ENCODE measurements around the gene NDUFB8.

Gene NDUFB8

GRCh38 chr10:100508691-100509150 lies 20.9 kb downstream of the NDUFB8 start:
- no peak for DNase-seq (ENCODE audit: low spot score)
- Histone ChIP-seq H3K4me3 (no peak overlapping the region), H3K27ac (no peak overlapping the region)
- TF ChIP-seq CTCF (IDR thresholded peaks at IDR 0.05): no peak

- H3K4me3 ChIP-seq: no peak overlapping the region
- H3K27ac ChIP-seq: no peak overlapping the region
- no peak for TF ChIP-seq CTCF (IDR thresholded peaks at IDR 0.05)
- no peak for DNase-seq (ENCODE audit: low spot score)
Observed at GRCh38 chr10:100508266-100508665, 21.4 kb downstream of the NDUFB8 start.

GRCh38 chr10:100507357-100507732 lies 22.3 kb downstream of the NDUFB8 start:
- no peak overlapping the region for H3K4me3 ChIP-seq
- no peak overlapping the region for H3K27ac ChIP-seq
- DNase-seq (ENCODE audit: low spot score): no peak
- no peak for TF ChIP-seq CTCF (IDR thresholded peaks at IDR 0.05)

GRCh38 chr10:100506596-100507356 lies 22.9 kb downstream of the NDUFB8 start:
- H3K4me3 ChIP-seq: no peak overlapping the region
- TF ChIP-seq CTCF (IDR thresholded peaks at IDR 0.05): no peak
- no peak for DNase-seq (ENCODE audit: low spot score)
- H3K27ac ChIP-seq: no peak overlapping the region

GRCh38 chr10:100505164-100505563 lies 24.5 kb downstream of the NDUFB8 start:
- no peak for DNase-seq (ENCODE audit: low spot score)
- Histone ChIP-seq H3K4me3 (no peak overlapping the region), H3K27ac (no peak overlapping the region)
- no peak for TF ChIP-seq CTCF (IDR thresholded peaks at IDR 0.05)

- Histone ChIP-seq H3K27ac (no peak overlapping the region), H3K4me3 (no peak overlapping the region)
- no peak for DNase-seq (ENCODE audit: low spot score)
- no peak for TF ChIP-seq CTCF (IDR thresholded peaks at IDR 0.05)
Observed at GRCh38 chr10:100504096-100504495, 25.6 kb downstream of the NDUFB8 start.

GRCh38 chr10:100502926-100503494 lies 26.7 kb downstream of the NDUFB8 start:
- DNase-seq (ENCODE audit: low spot score): no peak
- no peak overlapping the region for H3K4me3 ChIP-seq
- no peak for TF ChIP-seq CTCF (IDR thresholded peaks at IDR 0.05)
- no peak overlapping the region for H3K27ac ChIP-seq

All from coronary artery (tissue), 2 donors.